ENCODE results near the gene RC3H1. TPM values are rescaled to one million over a fixed set of nuclear protein-coding genes. Genes with fewer than 3 reads are reported as not detected.

RC3H1 gene
- total and polyA plus RNA-seq, 2 of the 13 experiments (the other 11 are each of a cell fraction or from before 2014, with no cell fraction given), result 11.2 to 19.6 TPM

DNA sequence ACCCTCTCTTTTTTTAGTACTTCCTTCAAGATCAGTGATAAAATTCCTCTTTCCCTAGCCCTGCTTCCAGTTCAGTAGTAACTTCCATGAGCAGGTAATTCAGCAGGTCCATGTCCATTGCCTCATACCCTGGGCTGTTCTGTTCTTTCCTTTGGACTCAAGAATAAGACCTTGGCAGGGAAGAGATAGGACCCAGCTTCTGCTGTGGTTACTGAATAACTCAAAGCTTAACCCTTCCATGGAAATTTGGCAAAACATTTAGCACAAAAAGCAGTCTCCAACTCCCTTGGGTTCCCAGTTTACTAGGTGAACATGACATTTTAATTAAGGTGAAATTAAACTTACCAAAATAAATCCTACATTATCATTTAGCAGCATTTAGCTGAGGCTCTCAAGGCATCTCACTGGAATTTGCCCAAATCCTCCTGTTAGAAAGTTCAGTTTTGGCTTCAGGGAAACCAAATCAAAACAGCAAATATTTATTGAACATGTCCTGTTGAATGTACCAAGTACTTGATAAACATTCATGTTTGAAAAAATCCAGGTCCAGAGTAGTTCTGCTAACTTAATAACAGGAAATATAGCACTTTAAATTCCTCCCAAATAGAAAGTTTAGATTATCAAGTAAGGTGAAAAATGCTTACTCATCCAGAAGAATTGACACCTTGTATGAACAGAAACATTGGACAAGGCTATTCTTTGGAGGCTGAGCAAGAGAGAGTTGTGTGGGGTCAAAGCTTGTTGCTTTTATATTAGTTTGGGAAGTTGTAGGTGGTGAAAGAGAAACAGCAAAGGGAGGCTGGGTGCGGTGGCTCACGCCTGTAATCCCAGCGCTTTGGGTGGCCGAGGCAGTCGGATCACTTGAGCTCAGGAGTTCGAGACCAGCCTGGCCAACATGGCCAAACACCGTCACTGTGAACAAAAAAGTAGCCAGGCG is 96.6 kb downstream of the RC3H1 start (continued):
- TF ChIP-seq, protein P1, sequence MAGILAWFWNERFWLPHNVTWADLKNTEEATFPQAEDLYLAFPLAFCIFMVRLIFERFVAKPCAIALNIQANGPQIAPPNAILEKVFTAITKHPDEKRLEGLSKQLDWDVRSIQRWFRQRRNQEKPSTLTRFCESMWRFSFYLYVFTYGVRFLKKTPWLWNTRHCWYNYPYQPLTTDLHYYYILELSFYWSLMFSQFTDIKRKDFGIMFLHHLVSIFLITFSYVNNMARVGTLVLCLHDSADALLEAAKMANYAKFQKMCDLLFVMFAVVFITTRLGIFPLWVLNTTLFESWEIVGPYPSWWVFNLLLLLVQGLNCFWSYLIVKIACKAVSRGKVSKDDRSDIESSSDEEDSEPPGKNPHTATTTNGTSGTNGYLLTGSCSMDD (CRISPR knock-in tag; IDR thresholded peaks at IDR 0.05), result no peak
- TF ChIP-seq HOXA9 (CRISPR knock-in tag; IDR thresholded peaks at IDR 0.05; ENCODE audit: borderline replicate concordance) (no peak), NFE2L1 (CRISPR knock-in tag; IDR thresholded peaks at IDR 0.05; ENCODE audit: borderline replicate concordance) (no peak), ZBTB3 (CRISPR knock-in tag; IDR thresholded peaks at IDR 0.05; ENCODE audit: borderline replicate concordance, low read depth) (no peak), YEATS2 (CRISPR knock-in tag; IDR thresholded peaks at IDR 0.05; ENCODE audit: borderline replicate concordance) (no peak), ZMYM4 (CRISPR knock-in tag; IDR thresholded peaks at IDR 0.05) (peak; percentile 59; the same call in 1 of the 2 replicates), SMC3 (IDR thresholded peaks at IDR 0.05; ENCODE audit: low read length) (no peak), CCDC6 (CRISPR knock-in tag; IDR thresholded peaks at IDR 0.05) (no peak), NBN (conservative IDR thresholded peaks at IDR 0.05) (no peak), IRX3 (CRISPR knock-in tag; IDR thresholded peaks at IDR 0.05; ENCODE audit: borderline replicate concordance, low read depth) (no peak), ZNF737 (CRISPR knock-in tag; IDR thresholded peaks at IDR 0.05; ENCODE audit: borderline replicate concordance) (no peak), ZNF318 (CRISPR knock-in tag; IDR thresholded peaks at IDR 0.05) (no peak), SNAPC2 (CRISPR knock-in tag; IDR thresholded peaks at IDR 0.05) (no peak; the same call in 1 of the 2 replicates), ETV5 (CRISPR knock-in tag; IDR thresholded peaks at IDR 0.05; ENCODE audit: borderline replicate concordance) (no peak), PPARG (CRISPR knock-in tag; conservative IDR thresholded peaks at IDR 0.05) (0 out of 2 replicates have a peak, but pooled peaks have one; percentile 19), PLSCR1 (CRISPR knock-in tag; IDR thresholded peaks at IDR 0.05; ENCODE audit: borderline replicate concordance) (no peak), BRCA1 (CRISPR knock-in tag; IDR thresholded peaks at IDR 0.05) (no peak), LCORL (IDR thresholded peaks at IDR 0.05) (no peak), LCORL (CRISPR knock-in tag; IDR thresholded peaks at IDR 0.05) (peak; percentile 16; the same call in 1 of the 2 replicates), ARHGAP35 (CRISPR knock-in tag; IDR thresholded peaks at IDR 0.05; ENCODE audit: borderline replicate concordance) (no peak)

All from HepG2 (cell line).